Esophagus squamous epithelium (tissue), 4 donors: ENCODE results near the gene SCGB3A1.

Source experiments
- POLR2A ChIP-seq, 4 donors: fragments of 450-650 bp; IDR thresholded peaks; one replicate each; pipeline ENCODE4 v1.6.1; 2017; ENCODE audit warnings: antibody characterized with exemption in 4 of 4, mild to moderate bottlenecking in 4 of 4, moderate library complexity in 3 of 4
- TF ChIP-seq, protein P1 (sequence below), 6 experiments: fragments of 450-650 bp in 4 of 6; fragments of 200-600 bp in 2 of 6; sonication (generic) in 2 of 6; IDR thresholded peaks; one replicate each; pipeline ENCODE4 v1.5.1; 2016 to 2019; ENCODE audit warnings: antibody characterized with exemption in 6 of 6, mild to moderate bottlenecking in 4 of 6, moderate library complexity in 4 of 6

DNA sequence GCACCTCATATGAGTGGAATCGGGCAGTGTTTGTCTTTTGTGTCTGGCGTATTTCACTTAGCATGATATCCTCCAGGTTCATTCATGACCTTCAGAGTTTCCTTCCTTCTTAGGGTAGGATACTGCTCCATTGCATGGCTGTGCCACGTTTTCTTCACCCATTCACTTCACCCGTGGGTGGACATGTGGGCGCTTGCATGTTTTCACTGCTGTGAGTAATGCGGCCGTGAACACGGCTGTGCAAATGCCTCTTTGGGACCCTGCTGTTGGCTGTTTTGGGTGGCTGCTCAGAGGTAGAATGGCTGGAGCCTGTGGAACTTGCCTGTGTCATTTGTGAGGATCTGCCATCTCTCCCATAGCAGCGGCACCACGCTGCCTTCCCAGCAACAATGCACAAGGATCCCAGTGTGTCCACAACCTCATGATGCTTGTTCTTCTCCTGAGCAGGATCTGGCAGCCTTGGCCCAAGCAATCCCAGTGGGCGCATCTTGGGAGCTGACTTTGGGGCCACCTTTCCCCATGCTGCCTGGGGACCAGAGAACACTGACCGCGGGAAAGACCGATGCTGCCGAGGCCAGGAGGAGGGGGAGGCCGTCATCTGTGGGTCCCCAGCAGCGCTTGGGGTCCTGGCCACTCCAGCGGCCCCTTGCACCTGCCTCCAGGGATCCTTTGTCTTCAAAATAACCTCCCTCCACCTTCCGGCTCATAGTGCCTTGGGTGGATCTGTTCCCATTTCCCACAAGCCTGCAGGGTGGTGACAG, 2.3 kb upstream of the SCGB3A1 start:
- TF ChIP-seq POLR2A (IDR thresholded peaks at IDR 0.05), result no peak
- TF ChIP-seq, protein P1, sequence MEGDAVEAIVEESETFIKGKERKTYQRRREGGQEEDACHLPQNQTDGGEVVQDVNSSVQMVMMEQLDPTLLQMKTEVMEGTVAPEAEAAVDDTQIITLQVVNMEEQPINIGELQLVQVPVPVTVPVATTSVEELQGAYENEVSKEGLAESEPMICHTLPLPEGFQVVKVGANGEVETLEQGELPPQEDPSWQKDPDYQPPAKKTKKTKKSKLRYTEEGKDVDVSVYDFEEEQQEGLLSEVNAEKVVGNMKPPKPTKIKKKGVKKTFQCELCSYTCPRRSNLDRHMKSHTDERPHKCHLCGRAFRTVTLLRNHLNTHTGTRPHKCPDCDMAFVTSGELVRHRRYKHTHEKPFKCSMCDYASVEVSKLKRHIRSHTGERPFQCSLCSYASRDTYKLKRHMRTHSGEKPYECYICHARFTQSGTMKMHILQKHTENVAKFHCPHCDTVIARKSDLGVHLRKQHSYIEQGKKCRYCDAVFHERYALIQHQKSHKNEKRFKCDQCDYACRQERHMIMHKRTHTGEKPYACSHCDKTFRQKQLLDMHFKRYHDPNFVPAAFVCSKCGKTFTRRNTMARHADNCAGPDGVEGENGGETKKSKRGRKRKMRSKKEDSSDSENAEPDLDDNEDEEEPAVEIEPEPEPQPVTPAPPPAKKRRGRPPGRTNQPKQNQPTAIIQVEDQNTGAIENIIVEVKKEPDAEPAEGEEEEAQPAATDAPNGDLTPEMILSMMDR (IDR thresholded peaks at IDR 0.05), result no peak
